Psoas muscle (tissue), 8 donors: ENCODE results near the gene PRAMEF20. TPM values are rescaled to one million over a fixed set of nuclear protein-coding genes. Genes with fewer than 3 reads are reported as not detected.

Source experiments
- ATAC-seq, 4 donors: fragments of 200-7000 bp; cut with Tn5 transposase; one replicate each; pipeline ENCODE4 v1.9.1; 2020; ENCODE audit warnings: moderate library complexity in 3 of 4, mild to moderate bottlenecking in 2 of 4
- DNase-seq, 2 donors: peaks; one replicate each; pipeline ENCODE4 v3.0.0-alpha.2; 2020
- H3K27ac ChIP-seq: fragments of 200-600 bp; one replicate; pipeline ENCODE4 v1.8.0; 2022
- H3K27me3 ChIP-seq, 3 donors: fragments of 200-600 bp in 1 of 3; one replicate each; pipeline versions ENCODE4 v1.6.1 to v1.8.0; 2013 to 2022; ENCODE audit warnings: low read length in 2 of 3, mild to moderate bottlenecking in 2 of 3, moderate library complexity in 1 of 3; ENCODE audit not compliant: insufficient read depth in 3 of 3
- H3K36me3 ChIP-seq, 2 donors: fragments of 200-600 bp in 1 of 2; one replicate each; pipeline versions ENCODE4 v1.6.1 to v1.8.0; 2013 to 2022; ENCODE audit warnings: low read depth in 1 of 2, mild to moderate bottlenecking in 1 of 2, moderate library complexity in 1 of 2; ENCODE audit not compliant: insufficient read depth in 1 of 2
- H3K4me1 ChIP-seq: fragments of 200-600 bp; one replicate; pipeline ENCODE4 v1.8.0; 2022
- H3K4me3 ChIP-seq: fragments of 200-600 bp; one replicate; pipeline ENCODE4 v1.8.0; 2022; ENCODE audit warnings: mild to moderate bottlenecking
- H3K9me3 ChIP-seq: fragments of 200-600 bp; one replicate; pipeline ENCODE4 v1.8.0; 2022
- WGBS, 3 donors: extraction: QIAGEN DNeasy Blood & Tissue Kit; methylation state at CpG; one replicate each; pipeline versions ENCODE4 v1.1.6 to v1.1.7; 2013; 5-methylcytosine and 5-hydroxymethylcytosine counted together
- intact Hi-C, 2 donors: fragments of 100-400 bp; cut with DNase I; formaldehyde crosslinking; loops; one replicate each; pipeline versions ENCODE4 v1.11.0 to v1.14.2; 2022
- polyA plus RNA-seq, 3 donors: library from polyadenylated mRNA; stranded (reverse); fragments of 200-250 nt; gene quantifications; one replicate each; pipeline ENCODE4 v1.2.3, GENCODE V29; 2013
- total RNA-seq, 4 donors: library from RNA; stranded (reverse); fragmentation: NEBNext Ultra II Directional in 2 of 4; extraction: Animal tissue kit (Norgen Biotek cat#: 25700) in 2 of 4; gene quantifications; one replicate each; pipeline versions ENCODE4 v1.2.1 to v1.2.4, GENCODE V29; 2021 to 2023
- TF ChIP-seq, protein P1 (sequence below): fragments of 200-600 bp; IDR thresholded peaks from one replicate; pipeline ENCODE4 v1.8.0; 2022; ENCODE audit warnings: antibody characterized with exemption
- donor health status: healthy with polysubstance abuse.
- donor health status: DM: no; HTN: no; CAD: no; lungs with moderate emphysema.
- donor health status: Bipolar disorder and iron deficiency.
- donor health status: healthy.
- donor health status: DM: yes; HTN: yes; CAD: no.
- donor health status: DM: no; HTN: no; CAD: no.
- donor health status: DM: no; HTN: no; CAD: no.
- donor health status: DM: yes; HTN: yes; CAD: no.

The PRAMEF20 gene
- total and polyA plus RNA-seq, 7 donors = not detected

DNA sequence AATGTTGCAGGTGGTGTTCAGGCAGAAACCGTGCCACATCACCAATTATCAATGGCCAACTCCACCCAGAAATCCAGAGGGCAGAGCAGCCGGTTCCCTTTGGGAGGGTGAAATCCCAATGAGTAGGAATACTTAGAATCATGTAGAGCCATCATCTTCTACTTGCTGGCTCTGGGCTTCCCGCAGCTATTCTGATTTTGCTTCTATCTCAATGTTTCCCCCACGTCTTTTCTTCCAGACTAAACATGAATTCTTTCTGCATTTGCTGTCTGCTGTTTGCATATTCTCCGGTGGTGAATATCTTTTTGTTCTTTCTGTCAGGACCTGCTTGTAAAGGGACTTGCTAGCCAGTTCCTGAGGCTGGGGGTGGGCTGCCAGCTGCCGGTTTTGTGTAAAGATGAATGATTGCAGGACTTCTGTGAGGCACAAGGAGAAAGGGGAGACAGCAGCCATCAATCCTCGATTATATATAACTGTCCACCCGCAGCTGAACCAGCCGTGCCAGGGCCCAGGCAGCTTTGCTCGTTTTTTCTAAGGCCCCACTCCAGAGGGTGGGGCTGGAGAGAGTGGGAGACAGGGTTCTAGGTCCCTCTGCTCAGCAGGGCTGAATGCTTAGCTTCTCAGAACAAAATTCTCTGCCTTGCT is 33.2 kb downstream of the PRAMEF20 start:
- TF ChIP-seq, protein P1, sequence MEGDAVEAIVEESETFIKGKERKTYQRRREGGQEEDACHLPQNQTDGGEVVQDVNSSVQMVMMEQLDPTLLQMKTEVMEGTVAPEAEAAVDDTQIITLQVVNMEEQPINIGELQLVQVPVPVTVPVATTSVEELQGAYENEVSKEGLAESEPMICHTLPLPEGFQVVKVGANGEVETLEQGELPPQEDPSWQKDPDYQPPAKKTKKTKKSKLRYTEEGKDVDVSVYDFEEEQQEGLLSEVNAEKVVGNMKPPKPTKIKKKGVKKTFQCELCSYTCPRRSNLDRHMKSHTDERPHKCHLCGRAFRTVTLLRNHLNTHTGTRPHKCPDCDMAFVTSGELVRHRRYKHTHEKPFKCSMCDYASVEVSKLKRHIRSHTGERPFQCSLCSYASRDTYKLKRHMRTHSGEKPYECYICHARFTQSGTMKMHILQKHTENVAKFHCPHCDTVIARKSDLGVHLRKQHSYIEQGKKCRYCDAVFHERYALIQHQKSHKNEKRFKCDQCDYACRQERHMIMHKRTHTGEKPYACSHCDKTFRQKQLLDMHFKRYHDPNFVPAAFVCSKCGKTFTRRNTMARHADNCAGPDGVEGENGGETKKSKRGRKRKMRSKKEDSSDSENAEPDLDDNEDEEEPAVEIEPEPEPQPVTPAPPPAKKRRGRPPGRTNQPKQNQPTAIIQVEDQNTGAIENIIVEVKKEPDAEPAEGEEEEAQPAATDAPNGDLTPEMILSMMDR = no peak
- Histone ChIP-seq H3K36me3 (no peaks in the 10 kb centered on the region), H3K4me3 (no peak overlapping the region), H3K9me3 (no peaks in the 10 kb centered on the region), H3K27ac (no peak overlapping the region), H3K4me1 (no peaks in the 10 kb centered on the region), H3K27me3 (no peaks in the 10 kb centered on the region)
- intact Hi-C loops = no loop called here
- WGBS, 3 donors = 31 to 57% (median 32%) methylated on average over 10 of the region's 10 CpGs
- no peak for ATAC-seq
- no peak for DNase-seq

DNA sequence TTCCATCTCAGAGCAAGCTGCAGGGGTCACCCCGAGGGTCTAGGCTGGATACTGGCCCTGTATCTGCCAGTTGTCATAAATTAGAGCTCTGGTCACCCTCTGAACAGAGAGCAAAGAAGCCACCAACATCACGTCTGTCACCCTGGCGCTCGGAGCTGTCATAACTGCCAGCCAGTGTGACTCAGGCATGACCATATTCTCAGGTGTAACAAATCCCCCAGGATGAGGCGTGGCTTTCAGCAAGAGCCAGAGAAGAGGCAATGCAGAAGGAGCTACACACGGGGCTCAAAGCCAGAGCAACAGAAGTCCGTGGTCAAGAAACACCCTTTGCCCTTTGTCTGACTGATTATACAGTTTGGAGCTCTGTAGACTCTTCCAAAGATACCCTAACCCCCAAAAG is 40.0 kb downstream of the PRAMEF20 start:
- Histone ChIP-seq H3K36me3 (no peaks in the 10 kb centered on the region), H3K9me3 (no peaks in the 10 kb centered on the region), H3K27me3 (no peaks in the 10 kb centered on the region), H3K4me3 (no peak overlapping the region), H3K4me1 (no peaks in the 10 kb centered on the region), H3K27ac (peak overlapping the region; percentile 11)
- WGBS, 3 donors = 23 to 53% (median 40%) methylated on average over 7 of the region's 7 CpGs
- ATAC-seq (peak; percentile 88 to 98 (median 97)), DNase-seq (peak; percentile 23 to 71)
- intact Hi-C loops = no loop called here
- TF ChIP-seq, protein P1 = no peak

DNA sequence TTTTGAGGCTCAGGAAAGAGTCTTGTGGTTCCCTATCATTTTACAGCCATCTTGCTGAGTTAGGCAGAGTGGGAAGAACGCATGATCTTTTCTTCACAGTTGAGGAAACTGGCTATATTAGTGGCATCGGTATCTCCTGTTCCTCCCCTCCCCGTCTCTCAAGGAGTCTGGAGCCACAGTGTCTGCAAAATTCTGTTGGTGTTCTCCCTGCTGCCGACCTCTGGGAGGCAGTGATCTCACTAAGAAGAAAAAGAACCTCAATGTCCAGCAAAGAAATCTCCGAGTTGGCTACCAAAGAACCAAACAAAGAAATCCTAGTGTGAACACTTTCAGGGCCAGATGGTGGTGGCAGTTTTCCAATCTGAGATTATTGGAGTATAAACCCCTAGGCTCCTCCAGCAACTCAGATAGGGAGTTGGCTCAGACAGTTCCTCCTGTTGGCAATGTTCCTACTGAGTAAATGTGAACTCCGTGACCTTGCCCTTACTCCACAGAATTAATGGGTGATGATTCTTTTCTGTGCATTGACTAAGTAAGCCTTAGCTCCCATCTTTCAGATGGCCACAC is 41.2 kb downstream of the PRAMEF20 start:
- no peak for DNase-seq
- Histone ChIP-seq H3K27ac (no peak overlapping the region), H3K36me3 (no peaks in the 10 kb centered on the region), H3K27me3 (no peaks in the 10 kb centered on the region), H3K4me3 (no peak overlapping the region), H3K9me3 (no peaks in the 10 kb centered on the region), H3K4me1 (no peaks in the 10 kb centered on the region)
- TF ChIP-seq, protein P1 = no peak
- intact Hi-C loops = no loop called here
- ATAC-seq = no peak
- 31 to 55% (median 35%) methylated on average over 6 of the region's 6 CpGs for WGBS, 3 donors

DNA sequence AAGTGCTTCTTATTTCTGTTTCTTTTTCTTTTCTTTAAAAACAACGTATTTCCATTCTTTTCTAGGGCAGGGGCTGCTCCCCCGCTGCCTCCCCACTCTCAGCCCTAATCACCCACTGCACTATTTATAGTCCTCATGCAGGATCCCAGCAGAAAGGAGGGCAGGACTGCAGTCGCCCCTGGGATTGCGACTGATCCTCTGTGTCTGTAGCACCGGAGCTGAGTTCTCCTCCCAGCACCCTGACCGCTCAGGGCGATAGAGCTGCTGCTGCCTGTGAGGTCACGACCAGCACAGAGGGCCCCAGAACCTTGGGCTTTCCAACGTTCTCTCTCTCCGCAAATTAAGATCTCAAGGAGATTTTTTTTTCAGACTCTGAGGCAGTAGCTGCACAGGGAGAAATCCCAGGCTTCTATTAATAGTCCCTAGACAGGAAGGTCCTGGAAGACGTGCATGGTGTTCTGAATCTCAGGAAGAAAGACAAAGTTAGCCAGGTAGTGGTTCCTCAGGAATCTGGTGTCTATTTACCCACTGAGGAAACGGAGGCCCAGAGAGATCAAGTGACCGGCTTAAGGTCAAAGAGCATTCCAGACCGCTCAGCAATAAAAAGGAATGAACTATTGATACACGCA is 46.8 kb downstream of the PRAMEF20 start:
- no peak for DNase-seq
- no peaks in the 10 kb centered on the region for H3K4me1 ChIP-seq
- peak overlapping the region; percentile 9 for H3K4me3 ChIP-seq
- H3K9me3 ChIP-seq = no peaks in the 10 kb centered on the region
- H3K36me3 ChIP-seq = no peaks in the 10 kb centered on the region
- TF ChIP-seq, protein P1 = no peak
- WGBS, 3 donors = 17 to 32% (median 18%) methylated on average over 15 of the region's 15 CpGs
- H3K27me3 ChIP-seq = no peaks in the 10 kb centered on the region
- peak; percentile 78 to 90 (median 86) for ATAC-seq
- H3K27ac ChIP-seq = peak overlapping the region; percentile 73
- intact Hi-C loops = no loop called here
